Stimulated activated CD4-positive, alpha-beta T cell treated with anti-CD3 and anti-CD28 coated beads, Interleukin-15, amount 100 ng/mL, for 48 hours (primary cell): ENCODE results near the gene ZSWIM2.
"Not testable (repeated sequence)": the region's sequence is repeated elsewhere in the genome, so short reads cannot be mapped to it uniquely, and the experiment has no call there.

Experiments
- DNase-seq, 2 donors: peaks; one replicate each; pipeline ENCODE4 v3.0.0-alpha.2; 2020; ENCODE audit warnings: low read depth in 2 of 2

ZSWIM2 gene

DNA sequence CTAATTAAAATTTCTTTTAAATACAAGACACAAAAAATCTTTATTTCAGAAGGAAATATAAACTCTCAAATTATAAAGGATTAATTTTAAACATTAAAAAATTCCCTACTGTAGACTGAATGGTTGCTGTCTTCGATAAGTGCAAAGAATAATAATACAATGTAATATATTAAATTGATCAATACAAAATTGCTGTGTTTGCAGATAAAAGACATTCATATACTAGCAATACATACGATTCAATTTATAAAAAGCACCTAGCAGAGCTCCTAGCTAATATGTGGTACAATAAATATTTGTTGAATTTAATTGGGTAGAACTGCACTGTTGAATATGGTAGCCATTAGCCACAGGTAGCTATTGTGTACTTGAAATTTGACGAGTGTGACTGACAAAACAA, 6.6 kb downstream of the ZSWIM2 start:
- DNase-seq = no peak

DNA sequence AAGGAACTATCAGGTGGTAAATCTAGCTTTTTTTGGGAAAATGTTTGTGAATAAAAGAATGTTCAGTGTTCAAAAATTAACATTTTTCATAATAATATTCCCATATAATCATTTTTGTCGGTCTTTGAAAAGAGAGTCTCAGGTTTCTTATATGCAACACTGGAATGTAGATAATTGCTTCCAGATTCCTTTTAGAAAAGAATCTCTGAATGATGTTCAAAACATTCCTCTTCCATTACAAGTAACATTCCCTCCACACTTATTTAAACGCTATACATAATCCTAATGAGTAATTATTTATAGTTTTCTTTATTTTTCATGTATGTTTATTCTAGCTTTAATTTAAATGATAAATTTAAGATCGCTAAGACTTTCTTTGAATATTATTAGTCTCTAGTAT, 7.0 kb downstream of the ZSWIM2 start:
- no peak for DNase-seq

DNA sequence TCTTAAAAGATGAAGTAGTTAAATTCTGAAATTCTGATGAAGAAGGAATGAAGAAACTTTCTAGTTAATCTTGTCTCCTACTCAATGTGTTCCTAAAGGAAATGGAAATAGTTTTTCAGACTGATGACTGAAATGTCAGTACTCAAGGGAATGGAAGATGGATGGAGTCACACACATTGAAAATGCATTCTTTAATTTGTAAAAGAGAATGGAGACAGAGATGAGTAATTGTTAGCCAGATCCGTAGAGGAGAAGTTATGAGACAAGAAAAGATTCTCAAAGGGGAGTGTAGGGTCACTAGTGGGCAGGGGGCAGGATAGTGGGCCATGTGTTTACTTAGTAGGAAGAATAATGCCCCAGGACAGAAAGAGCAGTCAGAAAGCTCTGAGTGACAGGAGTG, 13.3 kb downstream of the ZSWIM2 start:
- DNase-seq = no peak

- no peak for DNase-seq
These were observed 21.0 kb downstream of the ZSWIM2 start for GRCh38 chr2:186827862-186828492.

GRCh38 chr2:186827411-186827810, 21.6 kb downstream of the ZSWIM2 start:
- DNase-seq = no peak

- no peak for DNase-seq
These were observed 26.6 kb downstream of the ZSWIM2 start for GRCh38 chr2:186822323-186822722.

DNA sequence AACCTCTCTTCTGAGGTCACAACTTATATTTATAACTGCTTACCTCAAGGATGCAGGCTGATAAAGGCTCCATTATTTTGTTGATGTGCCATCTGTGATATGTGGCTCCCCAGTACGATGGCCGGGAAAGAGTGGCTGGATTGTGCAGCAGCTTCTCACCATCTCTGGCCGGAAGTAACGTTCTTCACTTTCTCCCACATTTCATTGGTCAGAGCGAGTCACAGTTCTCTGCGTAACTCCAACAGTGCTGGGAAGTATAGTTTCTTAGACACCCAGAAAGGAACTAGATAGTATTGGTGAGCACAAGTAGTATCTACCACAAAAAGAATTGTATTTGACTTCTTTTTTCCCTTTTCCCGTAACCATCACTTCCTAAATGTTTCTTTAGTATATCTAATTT, 28.7 kb downstream of the ZSWIM2 start:
- DNase-seq = no peak

- not testable (repeated sequence) for DNase-seq
These were observed 37.2 kb downstream of the ZSWIM2 start for GRCh38 chr2:186811760-186812159.

- DNase-seq = no peak
These were observed 42.4 kb downstream of the ZSWIM2 start for GRCh38 chr2:186806591-186806990.

- DNase-seq = not testable (repeated sequence)
These were observed 50.4 kb downstream of the ZSWIM2 start for GRCh38 chr2:186798604-186799003.

DNA sequence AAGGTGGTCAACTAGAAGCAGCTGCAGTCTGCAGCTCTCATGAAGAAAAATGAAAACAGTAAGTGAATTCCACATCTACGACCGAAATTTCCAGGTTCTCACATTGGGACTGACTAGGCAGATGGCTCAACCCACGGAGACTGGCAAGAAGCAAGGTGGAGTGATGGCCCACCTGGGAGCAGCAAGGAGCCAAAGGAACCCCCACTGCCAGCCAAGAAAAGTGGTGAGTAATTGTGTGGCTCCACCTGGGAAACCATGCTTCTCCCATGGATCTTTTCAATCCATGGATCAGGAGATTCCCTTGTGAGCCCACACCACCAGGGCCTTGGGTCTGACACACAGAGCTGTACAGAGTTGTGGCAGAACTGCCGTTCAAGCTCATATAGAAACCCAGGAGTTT, 64.0 kb downstream of the ZSWIM2 start:
- DNase-seq = no peak

DNA sequence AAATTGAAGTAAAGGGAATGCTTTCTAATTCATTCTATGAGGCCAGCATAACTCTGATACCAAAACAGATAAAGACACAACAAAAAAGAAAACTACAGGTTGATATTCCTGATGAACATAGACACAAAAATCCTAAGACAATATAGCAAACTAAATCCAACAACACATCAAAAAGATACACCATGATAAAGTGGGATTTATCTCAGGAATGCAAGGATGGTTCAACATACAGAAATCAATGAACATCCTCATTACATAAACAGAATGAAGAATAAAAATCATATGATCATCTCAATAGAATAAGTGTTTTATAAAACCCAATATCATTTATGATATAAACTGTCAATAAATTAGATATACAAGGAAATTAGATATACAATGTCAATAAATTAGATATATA, 65.7 kb downstream of the ZSWIM2 start:
- no peak for DNase-seq

DNA sequence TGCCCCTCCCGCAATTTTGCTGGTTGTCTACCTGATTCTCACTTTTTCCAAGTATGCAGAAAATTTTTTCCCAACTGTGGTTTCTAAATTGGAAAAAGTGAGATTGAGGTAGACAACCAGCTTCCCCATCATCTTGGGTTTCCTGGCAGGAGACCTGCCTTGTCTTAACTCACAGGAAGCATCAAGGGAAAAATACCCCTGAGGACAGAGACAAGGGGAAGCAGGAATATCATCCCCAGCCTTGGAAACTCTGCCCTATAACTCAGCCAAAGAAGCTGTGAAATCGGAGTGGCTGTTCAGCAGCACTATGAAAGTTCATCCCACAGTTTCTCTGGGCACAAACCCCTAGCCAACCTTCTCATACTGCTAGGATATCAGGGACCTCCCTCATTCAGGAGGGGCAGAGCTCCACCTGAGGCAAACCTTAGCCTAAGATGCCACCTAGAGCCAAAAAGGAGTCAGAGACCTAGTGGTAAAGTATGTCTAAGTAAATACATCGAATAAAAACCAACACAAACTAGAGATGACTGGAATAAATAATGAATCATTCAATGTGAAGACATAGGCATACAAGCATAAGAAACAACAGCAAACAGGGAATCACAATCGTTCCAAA, 68.2 kb downstream of the ZSWIM2 start:
- no peak for DNase-seq
